Right lobe of liver (tissue), 6 donors: ENCODE data around the gene ATXN2L. TPM values are rescaled to one million over a fixed set of nuclear protein-coding genes. Genes with fewer than 3 reads are reported as not detected.
"Not testable (repeated sequence)": the region's sequence is repeated elsewhere in the genome, so short reads cannot be mapped to it uniquely, and the experiment has no call there.

Experiments used
- ATAC-seq, 4 donors: fragments of 200-7000 bp; cut with Tn5 transposase; one replicate each; pipeline ENCODE4 v1.9.1; 2020; ENCODE audit warnings: mild to moderate bottlenecking in 4 of 4, moderate library complexity in 4 of 4
- DNase-seq, 3 donors: peaks; one replicate each; pipeline ENCODE4 v3.0.0-alpha.2; 2020
- H3K27ac ChIP-seq, 3 donors: fragments of 200-600 bp; one replicate each; pipeline ENCODE4 v1.8.0; 2022
- H3K27me3 ChIP-seq, 2 donors: fragments of 200-600 bp; one replicate each; pipeline ENCODE4 v1.8.0; 2022
- H3K36me3 ChIP-seq, 4 donors: fragments of 200-600 bp; sonication (generic) in 1 of 4; one replicate each; pipeline versions ENCODE4 v1.5.1 to v1.8.0; 2017 to 2022; ENCODE audit warnings: control low read depth in 1 of 4
- H3K4me1 ChIP-seq, 4 donors: fragments of 200-600 bp; sonication (generic) in 1 of 4; one replicate each; pipeline versions ENCODE4 v1.5.1 to v1.8.0; 2017 to 2022; ENCODE audit warnings: control low read depth in 1 of 4
- H3K4me3 ChIP-seq, 3 donors: fragments of 200-600 bp; one replicate each; pipeline ENCODE4 v1.8.0; 2022
- H3K9me3 ChIP-seq, 4 donors: fragments of 200-600 bp; sonication (generic) in 1 of 4; one replicate each; pipeline versions ENCODE4 v1.5.1 to v1.8.0; 2017 to 2022; ENCODE audit warnings: control low read depth in 1 of 4
- CTCF ChIP-seq, 4 donors: fragments of 200-600 bp in 3 of 4; fragments of 450-650 bp in 1 of 4; IDR thresholded peaks; one replicate each; pipeline versions ENCODE4 v1.5.1 to v1.8.0; 2016 to 2022; ENCODE audit warnings: antibody characterized with exemption in 4 of 4, mild to moderate bottlenecking in 2 of 4
- POLR2A ChIP-seq: fragments of 450-650 bp; IDR thresholded peaks from one replicate; pipeline ENCODE4 v1.6.1; 2017; ENCODE audit warnings: antibody characterized with exemption, mild to moderate bottlenecking
- WGBS: methylation state at CpG from one replicate; pipeline ENCODE4 v1.1.6; 2018; ENCODE audit warnings: low coverage, low lambda C conversion rate; ENCODE audit not compliant: insufficient coverage; ENCODE audit errors: missing lambda C conversion rate; 5-methylcytosine and 5-hydroxymethylcytosine counted together
- intact Hi-C, 2 donors: fragments of 100-400 bp; cut with DNase I; formaldehyde crosslinking; loops; one replicate each; pipeline versions ENCODE4 v1.11.2 to v1.14.1; 2022
- total RNA-seq, 6 experiments: library from RNA; depleted of rRNA in 2 of 6; stranded (reverse); fragments of >200 nt in 2 of 6; fragmentation: NEBNext Ultra II Directional in 3 of 6; extraction: Animal tissue kit (Norgen Biotek cat#: 25700) in 3 of 6; gene quantifications; one replicate each; pipeline versions ENCODE4 v1.1.0 to v1.2.4, GENCODE V29; 2016 to 2023
- donor health status: DM: no; HTN: yes; CAD: no.
- donor health status: DM: no; HTN: no; CAD: no.
- donor health status: DM: no; HTN: no; CAD: no.
- donor health status: DM: no; HTN: yes; CAD: no.
- donor health status: DM: no; HTN: yes; CAD: no.

The ATXN2L gene
- total RNA-seq, 6 experiments from 2014 or later = 40.5 to 78.1 (median 57.2) TPM

- TF ChIP-seq CTCF (IDR thresholded peaks at IDR 0.05) (no peak), POLR2A (no peak)
- no peaks in the 10 kb centered on the region for H3K27me3 ChIP-seq
- no peaks in the 10 kb centered on the region for H3K9me3 ChIP-seq
- no peak for ATAC-seq
- WGBS = 34% methylated on average over 4 of the region's 32 CpGs
- intact Hi-C loops = loop anchor here in 1 of 2 donors (10.0 kb wide), 1 partner anchor 51 kb away; no protein-coding TSS in a partner anchor
- H3K27ac ChIP-seq = no peak overlapping the region
- no peak for DNase-seq
- H3K4me3 ChIP-seq = no peak overlapping the region
- H3K4me1 ChIP-seq = peaks cover 0 to 17% (median 0%) of the 10 kb centered on the region in 4 donors
- H3K36me3 ChIP-seq = peaks cover 0 to 40% (median 14%) of the 10 kb centered on the region in 4 donors
Measured at GRCh38 chr16:28865722-28866453, 43.1 kb downstream of the ATXN2L start.

DNA sequence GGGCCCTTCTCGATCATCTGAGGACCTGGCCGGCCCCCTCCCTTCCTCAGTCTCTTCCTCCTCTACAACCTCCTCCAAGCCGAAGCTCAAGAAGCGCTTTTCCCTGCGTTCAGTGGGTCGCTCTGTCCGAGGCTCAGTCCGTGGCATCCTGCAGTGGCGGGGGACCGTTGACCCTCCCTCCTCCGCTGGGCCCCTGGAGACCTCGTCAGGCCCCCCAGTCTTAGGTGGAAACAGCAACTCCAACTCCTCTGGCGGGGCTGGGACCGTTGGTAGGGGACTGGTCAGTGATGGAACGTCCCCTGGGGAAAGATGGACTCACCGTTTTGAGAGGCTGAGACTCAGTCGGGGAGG lies 43.6 kb downstream of the ATXN2L start:
- Histone ChIP-seq H3K4me1 (peaks cover 0 to 17% (median 0%) of the 10 kb centered on the region in 4 donors), H3K27me3 (no peaks in the 10 kb centered on the region), H3K36me3 (peaks cover 0 to 45% (median 16%) of the 10 kb centered on the region in 4 donors), H3K4me3 (no peak overlapping the region), H3K27ac (no peak overlapping the region), H3K9me3 (no peaks in the 10 kb centered on the region)
- intact Hi-C loops = loop anchor here in 1 of 2 donors (10.0 kb wide), 1 partner anchor 52 kb away; no protein-coding TSS in a partner anchor
- DNase-seq (no peak), ATAC-seq (no peak)
- no peak for TF ChIP-seq CTCF (IDR thresholded peaks at IDR 0.05)
- no peak for TF ChIP-seq POLR2A
- 72% methylated on average over 10 of the region's 17 CpGs for WGBS

- no peak overlapping the region for H3K27ac ChIP-seq
- H3K4me3 ChIP-seq = no peak overlapping the region
- H3K27me3 ChIP-seq = no peaks in the 10 kb centered on the region
- DNase-seq = no peak
- peaks cover 0 to 17% (median 0%) of the 10 kb centered on the region in 4 donors for H3K4me1 ChIP-seq
- WGBS = 84% methylated on average over 9 of the region's 13 CpGs
- intact Hi-C loops = loop anchor here in 1 of 2 donors (10.0 kb wide), 1 partner anchor 52 kb away; no protein-coding TSS in a partner anchor
- peaks cover 0 to 46% (median 17%) of the 10 kb centered on the region in 4 donors for H3K36me3 ChIP-seq
- H3K9me3 ChIP-seq = no peaks in the 10 kb centered on the region
- TF ChIP-seq CTCF (IDR thresholded peaks at IDR 0.05) (no peak), POLR2A (no peak)
- ATAC-seq = no peak
Measured at GRCh38 chr16:28867241-28867640, 44.4 kb downstream of the ATXN2L start.

DNA sequence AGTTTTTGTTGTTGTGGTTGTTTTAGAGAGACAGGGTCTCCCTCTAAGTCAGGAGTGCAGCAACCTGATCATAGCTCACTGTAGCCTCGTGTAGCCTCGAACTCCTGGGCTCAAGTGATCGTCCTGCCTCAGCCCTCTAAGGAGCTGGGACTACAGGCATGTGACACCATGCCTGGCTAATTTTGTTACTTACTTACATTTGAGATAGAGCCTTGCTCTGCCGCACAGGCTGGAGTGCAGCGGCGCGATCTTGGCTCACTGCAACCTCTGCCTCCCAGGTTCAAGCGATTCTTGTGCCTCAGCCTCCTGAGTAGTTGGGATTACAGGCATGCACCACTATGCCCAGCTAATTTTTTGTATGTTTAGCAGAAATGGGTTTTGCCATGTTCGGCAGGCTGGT lies 44.8 kb downstream of the ATXN2L start:
- not testable (repeated sequence) for H3K27ac ChIP-seq, H3K27me3 ChIP-seq, DNase-seq, ATAC-seq, H3K4me3 ChIP-seq, H3K9me3 ChIP-seq
- 89% methylated on average over 1 of the region's 9 CpGs for WGBS
- Histone ChIP-seq H3K4me1 (peaks cover 0 to 15% (median 0%) of the 10 kb centered on the region in 4 donors), H3K36me3 (peaks cover 0 to 46% (median 17%) of the 10 kb centered on the region in 4 donors)
- intact Hi-C loops = loop anchor here in 1 of 2 donors (10.0 kb wide), 1 partner anchor 53 kb away; no protein-coding TSS in a partner anchor

- DNase-seq (no peak), ATAC-seq (no peak)
- Histone ChIP-seq H3K27me3 (no peaks in the 10 kb centered on the region), H3K36me3 (peaks cover 0 to 46% (median 18%) of the 10 kb centered on the region in 4 donors), H3K4me3 (no peak overlapping the region), H3K27ac (no peak overlapping the region), H3K4me1 (peaks cover 0 to 11% (median 0%) of the 10 kb centered on the region in 4 donors), H3K9me3 (no peaks in the 10 kb centered on the region)
- WGBS = 100% methylated on average over 1 of the region's 11 CpGs
- intact Hi-C loops = loop anchor here in 1 of 2 donors (10.0 kb wide), 1 partner anchor 54 kb away; no protein-coding TSS in a partner anchor
- no peak for TF ChIP-seq CTCF (IDR thresholded peaks at IDR 0.05)
Measured at GRCh38 chr16:28869201-28869600, 46.4 kb downstream of the ATXN2L start.
